ENCODE results near the gene VPS25.
"Not testable (repeated sequence)": the region's sequence is repeated elsewhere in the genome, so short reads cannot be mapped to it uniquely, and the experiment has no call there.

Gene VPS25

DNA sequence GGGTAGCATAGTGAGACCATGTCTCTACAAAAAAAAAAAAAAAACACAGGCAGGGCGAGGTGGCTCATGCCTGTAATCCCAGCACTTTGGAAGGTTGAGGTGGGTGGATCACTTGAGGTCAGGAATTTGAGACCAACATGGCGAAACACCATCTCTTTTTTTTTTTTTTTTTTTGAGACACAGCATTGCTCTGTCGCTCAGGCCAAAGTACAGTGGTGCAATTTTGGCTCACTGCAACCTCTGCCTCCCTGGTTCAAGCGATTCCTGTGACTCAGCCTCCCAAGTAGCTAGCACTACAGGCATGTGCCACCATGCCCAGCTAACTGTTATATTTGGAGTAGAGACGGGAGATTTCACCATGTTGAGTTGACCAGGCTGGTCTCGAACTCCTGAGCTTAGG, 7.1 kb upstream of the VPS25 start:
- TF ChIP-seq EZH2phosphoT487 (IDR thresholded peaks at IDR 0.05; ENCODE audit: borderline replicate concordance, low read length), result no peak
- TF ChIP-seq, protein P1, sequence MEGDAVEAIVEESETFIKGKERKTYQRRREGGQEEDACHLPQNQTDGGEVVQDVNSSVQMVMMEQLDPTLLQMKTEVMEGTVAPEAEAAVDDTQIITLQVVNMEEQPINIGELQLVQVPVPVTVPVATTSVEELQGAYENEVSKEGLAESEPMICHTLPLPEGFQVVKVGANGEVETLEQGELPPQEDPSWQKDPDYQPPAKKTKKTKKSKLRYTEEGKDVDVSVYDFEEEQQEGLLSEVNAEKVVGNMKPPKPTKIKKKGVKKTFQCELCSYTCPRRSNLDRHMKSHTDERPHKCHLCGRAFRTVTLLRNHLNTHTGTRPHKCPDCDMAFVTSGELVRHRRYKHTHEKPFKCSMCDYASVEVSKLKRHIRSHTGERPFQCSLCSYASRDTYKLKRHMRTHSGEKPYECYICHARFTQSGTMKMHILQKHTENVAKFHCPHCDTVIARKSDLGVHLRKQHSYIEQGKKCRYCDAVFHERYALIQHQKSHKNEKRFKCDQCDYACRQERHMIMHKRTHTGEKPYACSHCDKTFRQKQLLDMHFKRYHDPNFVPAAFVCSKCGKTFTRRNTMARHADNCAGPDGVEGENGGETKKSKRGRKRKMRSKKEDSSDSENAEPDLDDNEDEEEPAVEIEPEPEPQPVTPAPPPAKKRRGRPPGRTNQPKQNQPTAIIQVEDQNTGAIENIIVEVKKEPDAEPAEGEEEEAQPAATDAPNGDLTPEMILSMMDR (IDR thresholded peaks at IDR 0.05; ENCODE audit: low read depth, low read length, poor library complexity, severe bottlenecking), result no peak
- H3K36me3 ChIP-seq (ENCODE audit: control insufficient read depth, low read length), result no peaks in the 10 kb centered on the region

DNA sequence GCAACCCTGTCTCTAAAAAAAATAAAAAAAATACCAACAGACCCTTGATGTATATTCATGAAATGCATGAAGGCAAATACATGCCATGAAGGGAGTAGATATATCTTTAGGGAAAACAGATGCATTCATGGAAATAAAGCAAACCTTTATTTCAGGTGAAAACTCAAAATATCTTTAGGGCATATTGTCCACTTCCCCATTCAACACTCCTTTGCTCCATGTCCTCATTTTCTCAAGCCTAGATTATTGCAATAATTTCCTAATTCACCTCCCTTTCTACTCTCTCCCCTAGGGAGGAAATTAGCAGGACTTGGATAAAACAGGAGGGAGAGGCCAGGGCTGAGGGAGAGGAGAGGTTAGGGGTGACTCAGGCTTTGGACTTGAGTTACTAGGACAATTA, 5.7 kb upstream of the VPS25 start:
- Histone ChIP-seq H3K27me3 (ENCODE audit: control insufficient read depth, low read length) (peaks cover 4% of the 10 kb centered on the region; the same call in 1 of the 2 replicates), H3K4me3 (ENCODE audit: low read length) (no peak overlapping the region), H3K9me3 (ENCODE audit: control insufficient read depth, insufficient read depth, low read length) (no peaks in the 10 kb centered on the region), H3K79me2 (ENCODE audit: control insufficient read depth, low read length) (no peaks in the 10 kb centered on the region), H3K36me3 (ENCODE audit: control insufficient read depth, low read length) (no peaks in the 10 kb centered on the region), H3K4me1 (ENCODE audit: control insufficient read depth, low read length) (peaks cover 13% of the 10 kb centered on the region), H3F3A (ENCODE audit: control insufficient read depth, insufficient read depth) (no peaks in the 10 kb centered on the region), H3K4me2 (ENCODE audit: low read length) (no peak overlapping the region), H3K27ac (ENCODE audit: low read depth, low read length) (no peak overlapping the region), H3K9me2 (replicated peaks; ENCODE audit: control insufficient read depth, low read length) (no peaks in the 10 kb centered on the region), H4K20me1 (ENCODE audit: control insufficient read depth, insufficient read depth, low read depth, low read length) (no peaks in the 10 kb centered on the region)
- TF ChIP-seq, protein P1 (IDR thresholded peaks at IDR 0.05; ENCODE audit: low read depth, low read length, poor library complexity, severe bottlenecking), result no peak
- TF ChIP-seq EZH2phosphoT487 (IDR thresholded peaks at IDR 0.05; ENCODE audit: borderline replicate concordance, low read length), result no peak

More for the DNA sequence above, 7.1 kb upstream of the VPS25 start:
- Histone ChIP-seq H3K9me2 (replicated peaks; ENCODE audit: control insufficient read depth, low read length) (no peaks in the 10 kb centered on the region), H3K79me2 (ENCODE audit: control insufficient read depth, low read length) (no peaks in the 10 kb centered on the region), H3K27me3 (ENCODE audit: control insufficient read depth, low read length) (peaks cover 12% of the 10 kb centered on the region), H4K20me1 (ENCODE audit: control insufficient read depth, insufficient read depth, low read depth, low read length) (no peaks in the 10 kb centered on the region), H3K4me2 (ENCODE audit: low read length) (no peak overlapping the region), H3K4me3 (ENCODE audit: low read length) (no peak overlapping the region), H3F3A (ENCODE audit: control insufficient read depth, insufficient read depth) (no peaks in the 10 kb centered on the region), H3K4me1 (ENCODE audit: control insufficient read depth, low read length) (peaks cover 9% of the 10 kb centered on the region), H3K27ac (ENCODE audit: low read depth, low read length) (no peak overlapping the region), H3K9me3 (ENCODE audit: control insufficient read depth, insufficient read depth, low read length) (no peaks in the 10 kb centered on the region)

DNA sequence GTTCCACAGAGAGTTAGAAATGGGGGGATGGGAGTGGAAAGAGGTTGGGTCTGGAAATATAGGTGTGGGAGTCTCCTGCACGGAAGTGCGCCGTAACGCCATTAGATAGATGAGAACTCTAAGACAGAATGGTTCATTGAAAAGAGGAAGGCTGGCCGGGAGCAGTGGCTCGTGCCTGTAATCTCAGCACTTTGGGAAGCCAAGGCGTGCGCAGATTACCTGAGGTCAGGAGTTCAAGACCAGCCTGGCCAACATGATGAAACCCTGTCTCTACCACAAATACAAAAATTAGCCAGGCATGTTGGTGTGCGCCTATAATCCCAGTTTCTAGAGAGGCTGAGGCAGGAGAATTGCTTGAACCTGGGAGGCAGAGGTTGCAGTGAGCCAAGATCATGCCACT, 5.2 kb upstream of the VPS25 start:
- H3F3A ChIP-seq (ENCODE audit: control insufficient read depth, insufficient read depth); H3K4me2 ChIP-seq (ENCODE audit: low read length): not testable (repeated sequence)

DNA sequence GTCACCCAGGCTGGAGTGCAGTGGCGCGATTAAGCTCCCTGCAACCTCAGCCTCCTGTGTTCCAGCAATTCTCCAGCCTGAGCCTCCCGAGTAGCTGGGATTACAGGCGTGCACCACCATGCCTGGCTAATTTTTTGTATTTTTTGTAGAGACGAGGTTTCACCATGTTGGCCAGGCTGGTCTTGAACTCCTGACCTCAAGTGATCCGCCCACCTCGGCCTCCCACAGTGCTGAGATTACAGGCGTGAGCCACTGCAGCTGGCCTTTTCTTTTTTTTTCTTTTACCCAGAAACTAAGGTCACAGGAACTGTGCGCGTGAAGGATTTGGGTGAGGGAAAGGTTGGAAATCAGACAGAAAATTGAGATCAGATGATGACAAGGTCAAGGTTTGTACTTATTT, 3.3 kb upstream of the VPS25 start:
- peaks cover 14% of the 10 kb centered on the region for H3K4me1 ChIP-seq (ENCODE audit: control insufficient read depth, low read length)
- H3K36me3 ChIP-seq (ENCODE audit: control insufficient read depth, low read length); H3F3A ChIP-seq (ENCODE audit: control insufficient read depth, insufficient read depth); H3K27me3 ChIP-seq (ENCODE audit: control insufficient read depth, low read length); H3K9me3 ChIP-seq (ENCODE audit: control insufficient read depth, insufficient read depth, low read length); H3K4me2 ChIP-seq (ENCODE audit: low read length); H4K20me1 ChIP-seq (ENCODE audit: control insufficient read depth, insufficient read depth, low read depth, low read length); H3K4me3 ChIP-seq (ENCODE audit: low read length); H3K9me2 ChIP-seq (replicated peaks; ENCODE audit: control insufficient read depth, low read length); H3K27ac ChIP-seq (ENCODE audit: low read depth, low read length): not testable (repeated sequence)
- H3K79me2 ChIP-seq (ENCODE audit: control insufficient read depth, low read length), result peaks cover 14% of the 10 kb centered on the region

More for the DNA sequence above, 5.2 kb upstream of the VPS25 start:
- H4K20me1 ChIP-seq (ENCODE audit: control insufficient read depth, insufficient read depth, low read depth, low read length); H3K4me3 ChIP-seq (ENCODE audit: low read length); H3K36me3 ChIP-seq (ENCODE audit: control insufficient read depth, low read length); H3K9me3 ChIP-seq (ENCODE audit: control insufficient read depth, insufficient read depth, low read length); H3K27me3 ChIP-seq (ENCODE audit: control insufficient read depth, low read length); H3K79me2 ChIP-seq (ENCODE audit: control insufficient read depth, low read length); H3K27ac ChIP-seq (ENCODE audit: low read depth, low read length); H3K9me2 ChIP-seq (replicated peaks; ENCODE audit: control insufficient read depth, low read length): not testable (repeated sequence)
- peaks cover 12% of the 10 kb centered on the region for H3K4me1 ChIP-seq (ENCODE audit: control insufficient read depth, low read length)
